Ovary (tissue), 9 donors: Measurements from ENCODE around the gene TPX2. TPM values are rescaled to one million over a fixed set of nuclear protein-coding genes. Genes with fewer than 3 reads are reported as not detected.

ENCODE experiments used
- DNase-seq, 5 donors: peaks; one replicate each; pipeline ENCODE4 v3.0.0-alpha.2; 2019 to 2020
- H3K27ac ChIP-seq, 2 donors: fragments of 200-600 bp; one replicate each; pipeline versions ENCODE4 v1.5.1 to v1.8.0; 2019 to 2022
- H3K27me3 ChIP-seq: fragments of 200-600 bp; one replicate; pipeline ENCODE4 v1.8.0; 2022
- H3K36me3 ChIP-seq: fragments of 200-600 bp; sonication (generic); one replicate; pipeline ENCODE4 v1.5.1; 2019
- H3K4me1 ChIP-seq: one replicate; pipeline ENCODE4 v1.8.1; 2013; ENCODE audit warnings: mild to moderate bottlenecking, moderate library complexity; ENCODE audit not compliant: insufficient read depth
- H3K4me3 ChIP-seq: fragments of 200-600 bp; sonication (generic); one replicate; pipeline ENCODE4 v1.5.1; 2017
- H3K9me3 ChIP-seq, 2 donors: fragments of 200-600 bp in 1 of 2; sonication (generic) in 1 of 2; one replicate each; pipeline versions ENCODE4 v1.5.1 to v1.8.1; 2013 to 2019; ENCODE audit warnings: mild to moderate bottlenecking in 1 of 2, moderate library complexity in 1 of 2
- CTCF ChIP-seq, 3 donors: fragments of 450-650 bp in 2 of 3; fragments of 200-600 bp in 1 of 3; IDR thresholded peaks; one replicate each; pipeline versions ENCODE4 v1.5.1 to v1.8.0; 2016 to 2022; ENCODE audit warnings: antibody characterized with exemption in 3 of 3, mild to moderate bottlenecking in 1 of 3
- EP300 ChIP-seq: sonication (generic); formaldehyde crosslinking; IDR thresholded peaks from one replicate; pipeline ENCODE4 v1.6.1; 2017; ENCODE audit warnings: antibody characterized with exemption
- POLR2A ChIP-seq: fragments of 450-650 bp; IDR thresholded peaks from one replicate; pipeline ENCODE4 v1.6.1; 2017; ENCODE audit warnings: antibody characterized with exemption, mild to moderate bottlenecking, moderate library complexity
- WGBS, 3 donors: extraction: QIAGEN DNeasy Blood & Tissue Kit in 1 of 3; methylation state at CpG; one replicate each; pipeline versions ENCODE4 v1.1.5 to v1.1.7; 2013 to 2017; 5-methylcytosine and 5-hydroxymethylcytosine counted together
- intact Hi-C, 4 donors: fragments of 100-400 bp; cut with DNase I; formaldehyde crosslinking; loops; one replicate each; pipeline versions ENCODE4 v1.11.0 to v1.15.1; 2022 to 2023
- polyA plus RNA-seq, 2 donors: library from polyadenylated mRNA; stranded (reverse); fragments of 200-250 nt in 1 of 2; fragments of 350-450 nt in 1 of 2; fragmentation: Illumina TruSeq in 1 of 2; extraction: RNeasy Lipid Tissue Mini Kit (QIAGEN cat#74804) in 1 of 2; gene quantifications; one replicate each; pipeline ENCODE4 v1.2.3, GENCODE V29; 2013 to 2014
- total RNA-seq, 7 donors: library from RNA; depleted of rRNA in 2 of 7; stranded (reverse); fragments of >200 nt in 2 of 7; fragmentation: NEBNext Ultra II Directional in 3 of 7; extraction: Animal tissue kit (Norgen Biotek cat#: 25700) in 3 of 7; gene quantifications; one replicate each; pipeline versions ENCODE4 v1.1.0 to v1.2.4, GENCODE V29; 2016 to 2023
- donor health status: DM: no; HTN: no; CAD: no; lungs with moderate emphysema.
- donor health status: DM: no; HTN: no; CAD: no.
- donor health status: Bipolar disorder and iron deficiency.
- donor health status: DM: yes; HTN: yes; CAD: no.
- donor health status: DM: no; HTN: no; CAD: no.
- donor health status: DM: yes; HTN: yes; CAD: no.

TPX2 gene
- total and polyA plus RNA-seq, 9 donors = 0.10 to 5.2 (median 0.91) TPM

- TF ChIP-seq EP300 (no peak), CTCF (IDR thresholded peaks at IDR 0.05) (no peak)
- H3K36me3 ChIP-seq = no peaks in the 10 kb centered on the region
- WGBS, 3 donors = 41 to 44% (median 43%) methylated on average over 2 of the region's 2 CpGs
Measured at GRCh38 chr20:31759836-31760518, 20.9 kb downstream of the TPX2 start.

GRCh38 chr20:31760519-31761240 lies 21.6 kb downstream of the TPX2 start:
- no peak overlapping the region for H3K4me3 ChIP-seq
- H3K27ac ChIP-seq = no peak overlapping the region
- no peaks in the 10 kb centered on the region for H3K9me3 ChIP-seq
- no peak for DNase-seq
- H3K27me3 ChIP-seq = no peaks in the 10 kb centered on the region
- 95 to 96% (median 96%) methylated on average over 6 of the region's 6 CpGs for WGBS, 3 donors
- TF ChIP-seq EP300 = no peak
- no peak for TF ChIP-seq CTCF (IDR thresholded peaks at IDR 0.05)
- TF ChIP-seq POLR2A = no peak
- peaks cover 2% of the 10 kb centered on the region for H3K4me1 ChIP-seq
- no peaks in the 10 kb centered on the region for H3K36me3 ChIP-seq
- intact Hi-C loops = no loop called here

More at GRCh38 chr20:31759836-31760518, 20.9 kb downstream of the TPX2 start:
- intact Hi-C loops = no loop called here
- Histone ChIP-seq H3K27me3 (no peaks in the 10 kb centered on the region), H3K9me3 (no peaks in the 10 kb centered on the region), H3K27ac (no peak overlapping the region), H3K4me1 (peaks cover 2% of the 10 kb centered on the region), H3K4me3 (no peak overlapping the region)
- DNase-seq = no peak

DNA sequence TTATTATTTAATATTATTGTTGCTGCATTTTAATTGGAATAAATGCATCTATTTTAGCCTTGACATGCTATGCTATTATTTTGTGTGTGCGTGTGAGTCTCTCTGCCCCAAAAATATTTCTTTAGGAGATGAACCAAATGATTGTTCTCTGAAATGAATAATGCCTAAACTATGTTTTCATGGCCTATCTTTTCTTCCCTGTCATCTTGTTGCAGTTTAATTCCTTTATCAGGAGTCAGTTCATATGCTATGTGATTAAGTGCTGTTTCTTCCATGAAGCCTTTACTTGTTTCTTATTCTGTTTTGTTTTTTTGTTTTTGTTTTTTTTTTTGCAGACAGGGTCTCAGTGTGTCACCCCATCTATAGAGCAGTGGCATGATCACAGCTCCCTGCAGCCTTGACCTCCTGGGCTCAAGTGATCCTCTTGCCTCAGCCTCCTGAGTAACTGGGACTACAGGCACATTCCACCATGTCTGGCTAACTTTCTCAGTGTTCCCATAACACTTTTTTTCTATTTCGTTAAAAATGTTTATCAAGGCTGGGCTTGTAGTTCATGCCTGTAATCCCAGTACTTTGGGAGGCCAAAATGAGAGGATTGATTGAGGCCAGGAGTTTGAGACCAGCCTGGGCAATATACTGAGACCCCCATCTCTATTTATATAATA lies 25.7 kb downstream of the TPX2 start:
- no peak overlapping the region for H3K4me3 ChIP-seq
- peaks cover 1% of the 10 kb centered on the region for H3K4me1 ChIP-seq
- no peak overlapping the region for H3K27ac ChIP-seq
- H3K27me3 ChIP-seq = no peaks in the 10 kb centered on the region
- TF ChIP-seq POLR2A = no peak
- H3K36me3 ChIP-seq = no peaks in the 10 kb centered on the region
- DNase-seq = no peak
- 60 to 78% (median 75%) methylated on average over 2 of the region's 2 CpGs for WGBS, 3 donors
- H3K9me3 ChIP-seq = no peaks in the 10 kb centered on the region
- intact Hi-C loops = no loop called here

- Histone ChIP-seq H3K36me3 (no peaks in the 10 kb centered on the region), H3K27me3 (no peaks in the 10 kb centered on the region), H3K4me3 (no peak overlapping the region), H3K4me1 (peaks cover 4% of the 10 kb centered on the region), H3K27ac (no peak overlapping the region), H3K9me3 (no peaks in the 10 kb centered on the region)
- no peak for TF ChIP-seq EP300
- no peak for TF ChIP-seq POLR2A
- no peak for TF ChIP-seq CTCF (IDR thresholded peaks at IDR 0.05)
- 92 to 97% (median 96%) methylated on average over 3 of the region's 3 CpGs for WGBS, 3 donors
- DNase-seq = no peak
- intact Hi-C loops = no loop called here
Measured at GRCh38 chr20:31767805-31768204, 28.7 kb downstream of the TPX2 start.
